HepG2 (cell line): ENCODE results near the gene FBRSL1. TPM values are rescaled to one million over a fixed set of nuclear protein-coding genes. Genes with fewer than 3 reads are reported as not detected.

Experiments
- CHCHD3 ChIP-seq: sonication (generic); formaldehyde crosslinking; IDR thresholded peaks from 2 replicates; pipeline ENCODE4 v1.8.0; 2022; ENCODE audit warnings: mild to moderate bottlenecking, missing genetic modification reagents, moderate library complexity
- HMGXB3 ChIP-seq: sonication (generic); formaldehyde crosslinking; IDR thresholded peaks from 2 replicates; pipeline ENCODE4 v1.4.0; 2020; ENCODE audit warnings: missing genetic modification reagents, borderline replicate concordance
- NFE2 ChIP-seq: sonication (generic); formaldehyde crosslinking; IDR thresholded peaks from 2 replicates; pipeline ENCODE4 v1.4.0; 2020; ENCODE audit warnings: missing genetic modification reagents
- ZBTB46 ChIP-seq: sonication (generic); formaldehyde crosslinking; IDR thresholded peaks from 2 replicates; pipeline ENCODE4 v1.4.0; 2020; ENCODE audit warnings: mild to moderate bottlenecking, missing genetic modification reagents, borderline replicate concordance
- ZNF121 ChIP-seq: sonication (generic); formaldehyde crosslinking; IDR thresholded peaks from 2 replicates; pipeline ENCODE4 v1.5.0; 2020; ENCODE audit warnings: mild to moderate bottlenecking, missing genetic modification reagents
- ZNF343 ChIP-seq: sonication (generic); formaldehyde crosslinking; IDR thresholded peaks from 2 replicates; pipeline ENCODE4 v1.4.0; 2020; ENCODE audit warnings: mild to moderate bottlenecking, missing genetic modification reagents
- ZSCAN21 ChIP-seq: sonication (generic); formaldehyde crosslinking; IDR thresholded peaks from 2 replicates; pipeline ENCODE4 v1.8.0; 2022; ENCODE audit warnings: mild to moderate bottlenecking, missing genetic modification reagents, moderate library complexity, borderline replicate concordance
- polyA plus RNA-seq, 8 experiments: library from polyadenylated mRNA; depleted of rRNA in 3 of 8; stranded (reverse) in 7 of 8; unstranded in 1 of 8; fragments of >200 nt; fragmentation: Illumina TruSeq in 4 of 8; extraction: Trizol in 4 of 8; gene quantifications; 2 replicates each; pipeline versions ENCODE4 v1.2.1 to v1.2.3, GENCODE V29; 2011 to 2016; ENCODE audit warnings: low read depth in 4 of 8, missing spikeins in 1 of 8, mixed read lengths in 1 of 8; ENCODE audit not compliant: insufficient read depth in 1 of 8
- total RNA-seq, 5 experiments: library from RNA; depleted of rRNA; stranded (reverse); fragments of >200 nt; fragmentation: Illumina TruSeq; extraction: Trizol; gene quantifications; 2 replicates each; pipeline ENCODE4 v1.2.3, GENCODE V29; 2016; ENCODE audit warnings: low read depth in 1 of 5
- TF ChIP-seq, protein P1 (sequence below): sonication (generic); formaldehyde crosslinking; IDR thresholded peaks from 2 replicates; pipeline ENCODE4 v1.5.0; 2020; ENCODE audit warnings: mild to moderate bottlenecking, missing genetic modification reagents

FBRSL1 gene
- total and polyA plus RNA-seq, 2 of the 13 experiments (the other 11 are each of a cell fraction or from before 2014, with no cell fraction given): 3.6 to 7.9 TPM

DNA sequence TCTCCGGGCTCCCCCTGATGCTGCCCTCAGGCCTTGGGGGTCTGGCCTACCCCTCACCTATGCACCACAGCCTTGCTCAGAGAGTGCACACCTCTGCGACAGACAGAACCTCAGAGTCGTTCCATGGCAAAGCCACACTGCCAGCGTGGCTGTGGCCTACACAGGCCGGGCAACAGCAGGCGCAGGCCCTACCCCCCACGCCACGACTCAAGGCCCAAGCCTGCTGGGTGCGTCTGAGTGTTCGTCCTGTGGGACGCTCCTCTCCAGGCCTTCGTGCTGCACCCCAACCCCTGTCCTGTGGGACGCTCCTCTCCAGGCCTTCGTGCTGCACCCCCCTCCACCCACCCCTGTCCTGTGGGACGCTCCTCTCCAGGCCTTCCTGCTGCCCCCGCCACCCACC lies 66.3 kb downstream of the FBRSL1 start (continued):
- TF ChIP-seq, protein P1, sequence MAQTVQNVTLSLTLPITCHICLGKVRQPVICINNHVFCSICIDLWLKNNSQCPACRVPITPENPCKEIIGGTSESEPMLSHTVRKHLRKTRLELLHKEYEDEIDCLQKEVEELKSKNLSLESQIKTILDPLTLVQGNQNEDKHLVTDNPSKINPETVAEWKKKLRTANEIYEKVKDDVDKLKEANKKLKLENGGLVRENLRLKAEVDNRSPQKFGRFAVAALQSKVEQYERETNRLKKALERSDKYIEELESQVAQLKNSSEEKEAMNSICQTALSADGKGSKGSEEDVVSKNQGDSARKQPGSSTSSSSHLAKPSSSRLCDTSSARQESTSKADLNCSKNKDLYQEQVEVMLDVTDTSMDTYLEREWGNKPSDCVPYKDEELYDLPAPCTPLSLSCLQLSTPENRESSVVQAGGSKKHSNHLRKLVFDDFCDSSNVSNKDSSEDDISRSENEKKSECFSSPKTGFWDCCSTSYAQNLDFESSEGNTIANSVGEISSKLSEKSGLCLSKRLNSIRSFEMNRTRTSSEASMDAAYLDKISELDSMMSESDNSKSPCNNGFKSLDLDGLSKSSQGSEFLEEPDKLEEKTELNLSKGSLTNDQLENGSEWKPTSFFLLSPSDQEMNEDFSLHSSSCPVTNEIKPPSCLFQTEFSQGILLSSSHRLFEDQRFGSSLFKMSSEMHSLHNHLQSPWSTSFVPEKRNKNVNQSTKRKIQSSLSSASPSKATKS: no peak
- TF ChIP-seq ZNF121 (CRISPR knock-in tag) (no peak), NFE2 (CRISPR knock-in tag) (no peak), ZBTB46 (CRISPR knock-in tag) (no peak), HMGXB3 (CRISPR knock-in tag) (no peak), CHCHD3 (CRISPR knock-in tag) (no peak), ZSCAN21 (CRISPR knock-in tag) (no peak), ZNF343 (CRISPR knock-in tag) (no peak)
